GM21390 (cell line): ENCODE measurements around the gene NEK7.

ENCODE experiments used
- ATAC-seq: cut with Tn5 transposase; IDR thresholded peaks from one replicate; pipeline ENCODE4 v1.9.1; 2021; ENCODE audit not compliant: unreplicated experiment

The NEK7 gene

GRCh38 chr1:198330982-198331615 is 174.3 kb downstream of the NEK7 start:
- ATAC-seq: no peak

- ATAC-seq: no peak
Measured at GRCh38 chr1:198333744-198334143, 176.9 kb downstream of the NEK7 start.

GRCh38 chr1:198335663-198336062 is 178.9 kb downstream of the NEK7 start:
- no peak for ATAC-seq

- ATAC-seq: no peak
Measured at GRCh38 chr1:198337886-198338285, 181.1 kb downstream of the NEK7 start.

- no peak for ATAC-seq
Measured at GRCh38 chr1:198340139-198340538, 183.3 kb downstream of the NEK7 start.

GRCh38 chr1:198346178-198346577 is 189.4 kb downstream of the NEK7 start:
- ATAC-seq: no peak

GRCh38 chr1:198350456-198350855 is 193.7 kb downstream of the NEK7 start:
- no peak for ATAC-seq

- ATAC-seq: peak; percentile 92
Measured at GRCh38 chr1:198352975-198353695, 196.3 kb downstream of the NEK7 start.

- no peak for ATAC-seq
Measured at GRCh38 chr1:198357937-198358336, 201.1 kb downstream of the NEK7 start.

- ATAC-seq: no peak
Measured at GRCh38 chr1:198359024-198359653, 202.3 kb downstream of the NEK7 start.

GRCh38 chr1:198360208-198360729 is 203.5 kb downstream of the NEK7 start:
- ATAC-seq: no peak

- ATAC-seq: no peak
Measured at GRCh38 chr1:198361237-198361767, 204.5 kb downstream of the NEK7 start.

GRCh38 chr1:198363625-198364151 is 206.9 kb downstream of the NEK7 start:
- ATAC-seq: peak; percentile 68

- ATAC-seq: no peak
Measured at GRCh38 chr1:198364471-198364870, 207.7 kb downstream of the NEK7 start.

- ATAC-seq: no peak
Measured at GRCh38 chr1:198367296-198367695, 210.5 kb downstream of the NEK7 start.

- no peak for ATAC-seq
Measured at GRCh38 chr1:198370996-198371395, 214.2 kb downstream of the NEK7 start.
